ENCODE measurements around the gene SIAH2.

The SIAH2 gene

DNA sequence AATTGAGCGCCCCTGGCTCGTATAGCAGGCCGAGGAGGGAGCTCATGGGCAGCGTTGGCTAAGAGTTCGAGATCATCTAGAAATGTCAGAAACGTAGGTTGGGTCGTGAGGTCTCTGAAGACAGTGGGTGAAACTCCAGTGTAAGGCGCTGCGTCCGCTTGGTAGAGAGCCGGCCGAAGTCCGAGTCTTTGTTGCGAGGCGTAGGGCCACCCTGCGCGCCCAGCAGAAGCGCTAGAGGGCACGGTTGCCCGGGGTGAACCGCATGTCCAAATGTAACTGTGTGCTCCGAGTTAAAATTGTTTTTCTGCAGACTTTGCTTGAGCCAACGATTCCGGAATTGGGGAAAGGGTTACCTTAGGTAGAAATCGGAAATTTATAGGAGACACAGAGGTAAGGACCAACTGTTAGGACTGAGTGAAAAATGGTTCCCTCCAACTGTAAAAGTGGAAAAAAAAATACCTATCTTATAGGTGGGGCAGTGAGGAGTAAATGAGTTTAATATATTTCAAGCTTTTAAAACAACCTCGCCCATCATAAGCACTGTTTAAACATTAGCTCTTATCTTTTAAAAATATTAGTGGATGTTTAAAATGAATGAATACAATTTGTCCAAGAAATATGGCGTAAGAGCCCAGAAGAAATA is 993 bp upstream of the SIAH2 start:
- TF ChIP-seq CTCF (IDR thresholded peaks at IDR 0.05; ENCODE audit: low read depth, low read length) = peak; percentile 62
- DNase-seq (ENCODE audit: extremely low read depth, low read depth) = no peak

DNA sequence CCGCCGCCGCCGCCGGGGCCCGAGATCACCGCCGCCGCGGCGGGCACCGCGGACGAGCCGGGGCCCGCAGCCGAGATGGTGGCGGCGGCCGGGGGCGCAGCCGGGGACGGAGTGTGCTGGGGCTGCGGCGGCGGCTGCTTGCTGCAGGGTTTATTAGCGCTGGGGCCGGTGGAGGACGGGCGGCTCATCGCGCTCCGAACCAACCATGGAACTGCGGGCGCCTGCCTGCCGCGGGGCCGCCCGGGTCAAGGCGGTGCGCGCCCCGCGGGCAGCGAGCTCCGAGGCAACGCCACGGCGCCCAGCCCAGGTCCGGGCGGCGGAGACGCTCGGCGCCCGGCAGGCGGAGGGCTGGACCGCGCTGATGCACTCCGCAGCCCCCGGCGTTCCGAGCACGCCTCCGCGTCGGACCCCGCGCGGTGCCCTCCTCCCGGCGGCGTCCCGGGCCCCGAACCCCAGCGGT is 277 bp downstream of the SIAH2 start:
- no peak for TF ChIP-seq CTCF (IDR thresholded peaks at IDR 0.05; ENCODE audit: low read depth, low read length)
- DNase-seq (ENCODE audit: extremely low read depth, low read depth) = no peak

GRCh38 chr3:150761831-150762661 is 923 bp downstream of the SIAH2 start:
- TF ChIP-seq CTCF (IDR thresholded peaks at IDR 0.05; ENCODE audit: low read depth, low read length) = no peak
- no peak for DNase-seq (ENCODE audit: extremely low read depth, low read depth)

DNA sequence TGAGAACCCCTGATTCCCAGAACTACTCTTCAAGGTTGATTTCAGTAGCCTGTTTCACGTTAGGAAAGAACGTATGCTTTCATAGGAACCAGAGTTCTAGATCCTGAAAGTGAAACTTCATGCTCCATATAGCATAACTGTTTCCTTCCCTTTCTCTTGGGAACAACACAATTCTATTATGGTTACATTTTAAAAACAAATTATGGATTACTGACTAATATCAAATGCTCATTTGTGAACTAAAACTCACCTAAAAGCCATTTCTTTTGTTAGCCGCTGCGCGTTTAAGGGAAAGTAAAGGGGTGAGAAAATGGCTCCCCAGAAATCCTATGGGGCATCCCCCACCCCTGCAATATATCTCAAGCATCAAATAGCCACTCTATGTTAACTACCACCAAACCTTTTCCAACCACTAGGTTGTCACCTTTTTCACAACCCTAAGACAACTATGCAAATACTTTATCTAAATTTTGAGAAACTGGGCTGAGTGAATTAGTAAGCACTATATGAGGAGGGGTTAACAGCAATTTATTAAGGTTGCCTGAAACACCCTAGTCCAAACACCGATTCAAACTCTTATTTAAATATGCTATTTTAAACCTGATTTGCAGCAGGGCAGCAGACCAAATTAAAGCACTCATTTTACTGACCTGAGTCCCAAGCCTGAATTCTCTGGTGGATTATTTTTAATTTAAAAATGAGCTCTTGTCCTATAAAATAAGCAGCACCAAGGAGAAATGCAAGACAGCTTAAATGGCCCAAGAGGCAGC is 2.4 kb downstream of the SIAH2 start:
- no peak for DNase-seq (ENCODE audit: extremely low read depth, low read depth)
- no peak for TF ChIP-seq CTCF (IDR thresholded peaks at IDR 0.05; ENCODE audit: low read depth, low read length)

DNA sequence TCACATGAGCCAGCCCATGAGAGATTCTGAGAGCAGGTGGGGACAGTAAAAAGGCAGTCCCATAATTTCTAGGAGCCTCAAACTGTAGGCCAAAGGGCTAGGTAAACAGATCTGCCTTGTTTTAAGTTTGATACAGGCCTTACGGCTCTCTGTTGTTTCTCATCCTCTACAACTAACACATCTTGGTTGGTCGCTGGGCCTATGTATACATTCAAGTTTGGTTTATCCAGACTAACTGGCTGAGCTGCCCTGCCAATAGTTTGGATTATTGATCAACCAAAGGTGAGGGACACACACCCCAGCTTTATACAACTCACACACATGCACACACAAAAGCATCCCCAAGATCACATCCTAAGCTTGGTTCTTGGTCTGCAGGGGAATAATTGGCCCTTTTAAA is 3.0 kb downstream of the SIAH2 start:
- TF ChIP-seq CTCF (IDR thresholded peaks at IDR 0.05; ENCODE audit: low read depth, low read length) = no peak
- no peak for DNase-seq (ENCODE audit: extremely low read depth, low read depth)

- no peak for DNase-seq (ENCODE audit: extremely low read depth, low read depth)
- no peak for TF ChIP-seq CTCF (IDR thresholded peaks at IDR 0.05; ENCODE audit: low read depth, low read length)
Measured at GRCh38 chr3:150759319-150759718, 3.6 kb downstream of the SIAH2 start.
